GM19328 (cell line): ENCODE results near the gene OR4A47.
"Not testable (repeated sequence)": the region's sequence is repeated elsewhere in the genome, so short reads cannot be mapped to it uniquely, and the experiment has no call there.

Source experiments
- ATAC-seq: cut with Tn5 transposase; IDR thresholded peaks from one replicate; pipeline ENCODE4 v1.9.1; 2021; ENCODE audit warnings: mild to moderate bottlenecking, moderate library complexity; ENCODE audit not compliant: unreplicated experiment

The OR4A47 gene, protein sequence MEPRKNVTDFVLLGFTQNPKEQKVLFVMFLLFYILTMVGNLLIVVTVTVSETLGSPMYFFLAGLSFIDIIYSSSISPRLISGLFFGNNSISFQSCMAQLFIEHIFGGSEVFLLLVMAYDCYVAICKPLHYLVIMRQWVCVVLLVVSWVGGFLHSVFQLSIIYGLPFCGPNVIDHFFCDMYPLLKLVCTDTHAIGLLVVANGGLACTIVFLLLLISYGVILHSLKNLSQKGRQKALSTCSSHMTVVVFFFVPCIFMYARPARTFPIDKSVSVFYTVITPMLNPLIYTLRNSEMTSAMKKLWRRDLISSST

DNA sequence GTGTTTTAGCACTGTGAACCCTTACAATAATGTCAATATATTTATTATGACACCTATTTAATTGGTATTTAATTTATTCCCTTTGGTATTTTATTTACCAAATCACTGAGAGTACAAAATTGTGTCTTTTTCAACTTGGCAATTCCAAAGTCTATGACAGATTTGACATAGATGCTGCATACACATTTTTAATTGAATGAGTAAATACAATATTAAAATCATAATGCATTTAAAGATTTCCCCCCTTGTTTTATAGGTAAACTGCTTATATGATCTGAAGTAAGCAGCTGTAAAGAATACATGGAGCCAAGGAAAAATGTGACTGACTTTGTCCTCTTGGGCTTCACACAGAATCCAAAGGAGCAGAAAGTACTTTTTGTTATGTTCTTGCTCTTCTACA, at the start of gene OR4A47:
Gene OR4A47, plus strand, starts transcription at position 301 of the 400 bp plus-strand sequence. Its CDS starts 0 bp downstream, at position 301.
- ATAC-seq = not testable (repeated sequence)

DNA sequence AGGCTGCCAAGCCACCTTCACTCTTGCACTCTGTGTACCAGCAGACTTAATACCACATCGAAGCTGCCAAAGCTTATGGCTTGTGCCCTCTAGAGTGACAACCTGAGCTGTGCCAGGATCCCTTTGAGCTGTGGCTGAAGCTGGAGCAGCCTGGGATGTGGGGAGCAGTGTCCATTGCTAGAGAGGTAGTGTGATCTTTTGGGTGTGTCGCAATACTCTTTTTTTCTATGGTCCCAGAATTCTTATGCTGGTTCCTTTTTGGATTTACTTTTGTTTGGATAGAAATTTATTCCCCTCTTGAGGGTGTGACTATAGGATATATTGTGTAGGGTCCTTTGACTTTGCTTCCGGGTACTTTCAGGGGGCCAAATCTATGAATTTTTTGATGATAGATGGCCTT, 32.7 kb upstream of the OR4A47 start:
- ATAC-seq = not testable (repeated sequence)

DNA sequence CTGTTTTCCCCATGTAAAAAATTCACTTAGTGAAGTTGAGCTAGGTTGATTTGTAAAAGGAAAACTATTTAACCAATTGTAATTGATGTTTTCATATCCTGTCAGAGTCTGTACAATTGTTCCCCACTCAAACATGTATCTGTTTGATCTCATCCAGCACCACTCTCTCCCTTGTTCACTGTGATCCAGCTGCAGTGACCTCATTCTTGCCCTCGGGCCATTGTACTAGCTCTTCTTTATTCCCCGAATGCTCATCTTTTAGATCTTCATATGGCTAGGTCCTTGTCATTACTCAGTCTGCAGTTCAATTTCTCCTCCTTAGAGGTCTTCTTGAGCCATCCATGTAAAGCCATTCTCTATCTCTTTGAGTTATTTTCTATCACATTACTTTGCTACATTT, 14.6 kb upstream of the OR4A47 start:
- not testable (repeated sequence) for ATAC-seq

DNA sequence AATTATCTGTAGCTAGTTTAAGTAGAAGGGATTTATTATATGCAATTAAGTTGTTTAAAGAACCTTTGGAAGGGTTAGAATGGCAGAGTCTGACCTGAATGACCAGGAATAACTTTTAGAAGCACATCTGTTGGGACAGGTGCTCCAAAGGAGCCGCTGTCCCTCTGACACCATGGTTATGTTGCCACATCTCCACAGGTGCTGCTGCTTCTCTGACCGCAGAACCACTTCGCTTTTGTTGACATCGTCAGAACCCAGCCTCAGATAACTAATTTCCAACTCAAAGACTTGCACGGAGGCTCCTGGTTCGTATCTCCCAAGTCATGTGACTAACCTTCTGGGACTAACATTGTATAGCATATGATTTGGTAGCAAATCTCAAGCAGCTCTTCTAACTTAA, 13.9 kb upstream of the OR4A47 start:
- not testable (repeated sequence) for ATAC-seq

DNA sequence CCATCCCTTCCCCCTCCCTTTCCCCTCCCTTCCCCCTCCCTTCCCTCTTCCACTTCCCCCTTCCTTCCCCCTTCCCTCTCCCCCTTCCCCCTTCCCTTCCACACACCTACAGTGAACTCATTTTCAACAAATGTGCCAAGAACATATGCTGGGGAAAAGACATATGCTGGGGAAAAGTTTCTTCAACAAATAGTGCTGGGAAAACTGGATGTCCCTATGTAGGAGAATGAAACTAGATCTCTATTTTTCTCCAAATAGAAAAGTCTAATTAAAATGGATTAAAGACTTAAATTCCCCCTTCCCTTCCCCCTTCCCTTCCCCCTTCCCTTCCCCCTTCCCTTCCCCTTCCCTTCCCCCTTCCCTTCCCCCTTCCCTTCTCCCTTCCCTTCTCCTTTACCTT, 17.6 kb downstream of the OR4A47 start:
- ATAC-seq = not testable (repeated sequence)

DNA sequence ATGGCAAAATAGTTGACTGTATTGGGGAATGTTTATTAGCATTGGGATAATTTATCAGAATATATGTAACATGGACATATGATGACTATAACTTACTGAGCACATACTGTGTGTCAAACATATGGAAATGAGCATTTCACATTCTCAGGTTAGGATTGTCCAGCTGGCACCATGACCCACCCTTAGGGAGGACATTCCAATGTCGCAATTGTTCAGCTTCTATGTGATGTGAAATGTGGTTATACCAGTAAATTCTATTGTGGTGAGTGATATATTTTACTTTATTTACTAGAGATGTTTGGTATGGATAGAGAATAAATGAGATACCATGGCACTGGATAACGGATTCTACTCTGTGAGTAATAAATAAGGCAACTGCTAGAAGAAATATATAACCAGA, 50.4 kb downstream of the OR4A47 start:
- no peak for ATAC-seq
